WI38 (cell line): ENCODE results near the gene CLIC4.

Experiments
- H3K4me3 ChIP-seq: 2 replicates; pipeline ENCODE4 v1.5.1; 2011; ENCODE audit warnings: low read depth, mild to moderate bottlenecking, control low read depth, low read length
- TF ChIP-seq, protein P1 (sequence below): IDR thresholded peaks from 2 replicates; pipeline ENCODE4 v1.5.1; 2012; ENCODE audit warnings: low read depth, mild to moderate bottlenecking, control low read depth, low read length

CLIC4 gene

DNA sequence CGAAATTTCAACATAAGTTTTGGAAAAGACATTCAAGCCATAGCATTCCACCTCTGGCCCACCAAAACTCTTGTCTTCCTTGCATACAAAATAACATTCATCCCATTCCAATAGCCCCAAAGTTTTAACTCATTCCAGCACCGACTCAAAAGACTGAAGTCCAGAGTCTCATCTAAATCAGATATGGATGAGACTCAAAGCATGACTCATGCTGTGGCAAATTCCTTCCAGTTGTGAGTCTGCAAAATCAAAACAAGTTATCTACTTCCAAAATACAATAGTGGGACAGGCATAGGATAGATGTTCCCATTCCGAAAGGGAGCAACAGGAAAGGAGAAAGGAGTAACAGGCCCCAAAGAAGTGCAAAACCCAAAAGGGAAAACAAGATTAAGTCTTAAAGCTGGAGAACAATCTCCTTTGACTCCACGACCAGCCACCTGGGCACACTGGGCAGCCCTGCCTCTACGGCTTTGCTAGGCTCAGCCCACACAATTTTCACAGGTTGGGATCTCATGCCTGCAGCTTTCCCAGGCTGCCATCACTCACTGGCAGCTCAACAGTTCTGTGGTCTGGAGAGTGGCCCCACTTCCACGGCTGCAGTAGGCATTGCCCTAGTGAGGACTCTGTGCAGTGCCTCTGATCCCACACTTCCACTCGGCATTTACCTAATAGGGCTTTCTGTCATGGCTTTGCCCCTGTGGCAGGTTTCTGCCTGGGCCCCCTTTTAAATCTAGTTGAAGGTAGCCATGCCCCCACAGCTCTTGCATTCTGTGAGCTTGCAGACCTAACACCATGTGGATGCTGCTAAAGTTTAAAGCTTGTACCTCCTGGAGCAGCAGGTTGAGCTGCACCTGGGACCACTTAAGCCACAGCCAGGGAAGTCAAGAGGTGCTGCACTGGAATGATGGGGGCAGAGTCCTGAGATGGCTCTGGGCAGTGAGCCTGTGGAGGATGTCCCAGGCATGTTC lies 133.8 kb downstream of the CLIC4 start:
- TF ChIP-seq, protein P1, sequence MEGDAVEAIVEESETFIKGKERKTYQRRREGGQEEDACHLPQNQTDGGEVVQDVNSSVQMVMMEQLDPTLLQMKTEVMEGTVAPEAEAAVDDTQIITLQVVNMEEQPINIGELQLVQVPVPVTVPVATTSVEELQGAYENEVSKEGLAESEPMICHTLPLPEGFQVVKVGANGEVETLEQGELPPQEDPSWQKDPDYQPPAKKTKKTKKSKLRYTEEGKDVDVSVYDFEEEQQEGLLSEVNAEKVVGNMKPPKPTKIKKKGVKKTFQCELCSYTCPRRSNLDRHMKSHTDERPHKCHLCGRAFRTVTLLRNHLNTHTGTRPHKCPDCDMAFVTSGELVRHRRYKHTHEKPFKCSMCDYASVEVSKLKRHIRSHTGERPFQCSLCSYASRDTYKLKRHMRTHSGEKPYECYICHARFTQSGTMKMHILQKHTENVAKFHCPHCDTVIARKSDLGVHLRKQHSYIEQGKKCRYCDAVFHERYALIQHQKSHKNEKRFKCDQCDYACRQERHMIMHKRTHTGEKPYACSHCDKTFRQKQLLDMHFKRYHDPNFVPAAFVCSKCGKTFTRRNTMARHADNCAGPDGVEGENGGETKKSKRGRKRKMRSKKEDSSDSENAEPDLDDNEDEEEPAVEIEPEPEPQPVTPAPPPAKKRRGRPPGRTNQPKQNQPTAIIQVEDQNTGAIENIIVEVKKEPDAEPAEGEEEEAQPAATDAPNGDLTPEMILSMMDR, result no peak
- H3K4me3 ChIP-seq, result no peak overlapping the region

DNA sequence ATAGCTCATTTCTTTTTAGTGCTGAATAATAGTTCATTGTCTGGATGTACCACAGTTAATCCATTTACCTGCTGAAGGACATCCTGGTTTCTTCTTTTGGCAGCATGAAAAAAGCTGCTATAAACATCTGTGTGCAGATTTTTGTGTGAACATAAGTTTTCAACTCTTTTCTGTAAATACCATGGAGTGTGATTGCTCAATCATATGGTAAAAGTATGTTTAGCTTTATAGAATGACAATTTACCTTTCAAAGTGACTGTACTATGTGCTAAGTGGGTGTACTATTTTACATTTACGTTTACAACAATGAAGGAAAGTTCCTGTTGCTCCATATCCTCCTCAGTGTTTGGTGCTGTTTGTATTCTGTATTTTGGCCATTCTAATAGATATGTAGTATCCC lies 135.8 kb downstream of the CLIC4 start:
- H3K4me3 ChIP-seq, result no peak overlapping the region
- TF ChIP-seq, protein P1, result no peak

DNA sequence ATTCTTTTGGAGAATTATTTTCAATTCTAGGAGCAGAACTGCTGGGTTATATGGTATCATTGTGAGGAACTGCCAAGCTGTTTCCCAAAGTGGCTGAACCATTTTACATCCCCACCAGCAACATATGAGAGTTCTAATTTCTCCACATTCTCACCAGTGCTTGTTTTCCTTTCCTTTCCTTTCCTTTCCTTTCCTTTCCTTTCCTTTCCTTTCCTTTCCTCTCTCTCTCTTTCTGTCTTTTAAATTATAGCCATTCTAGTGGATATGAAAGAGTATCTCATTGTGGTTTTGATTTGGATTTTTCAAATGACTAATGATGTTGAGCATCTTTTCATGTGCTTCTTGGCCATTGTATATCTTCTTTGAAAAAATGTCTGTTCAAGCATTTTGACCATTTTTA lies 139.5 kb downstream of the CLIC4 start:
- TF ChIP-seq, protein P1, result no peak
- H3K4me3 ChIP-seq, result no peak overlapping the region

DNA sequence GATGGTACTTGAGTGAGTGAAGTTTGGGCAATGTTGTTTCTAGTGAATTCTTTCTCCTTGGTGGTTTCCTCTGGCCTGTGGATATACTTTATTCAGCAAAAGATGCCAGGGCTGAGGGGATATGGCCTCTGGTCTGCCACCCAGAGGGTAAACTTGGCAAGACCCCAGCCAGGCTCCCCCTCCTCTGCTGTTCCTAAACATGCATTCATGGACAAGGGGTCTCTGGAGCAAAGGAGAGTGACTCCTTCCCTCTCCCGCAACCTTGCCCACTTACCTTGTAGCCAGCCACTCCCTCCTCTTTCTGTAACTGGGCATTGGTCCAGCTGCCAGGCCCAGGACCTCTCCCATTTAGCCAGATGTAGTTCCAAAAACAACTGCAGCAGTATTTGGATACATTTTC lies 141.0 kb downstream of the CLIC4 start:
- TF ChIP-seq, protein P1, result no peak
- H3K4me3 ChIP-seq, result no peak overlapping the region

DNA sequence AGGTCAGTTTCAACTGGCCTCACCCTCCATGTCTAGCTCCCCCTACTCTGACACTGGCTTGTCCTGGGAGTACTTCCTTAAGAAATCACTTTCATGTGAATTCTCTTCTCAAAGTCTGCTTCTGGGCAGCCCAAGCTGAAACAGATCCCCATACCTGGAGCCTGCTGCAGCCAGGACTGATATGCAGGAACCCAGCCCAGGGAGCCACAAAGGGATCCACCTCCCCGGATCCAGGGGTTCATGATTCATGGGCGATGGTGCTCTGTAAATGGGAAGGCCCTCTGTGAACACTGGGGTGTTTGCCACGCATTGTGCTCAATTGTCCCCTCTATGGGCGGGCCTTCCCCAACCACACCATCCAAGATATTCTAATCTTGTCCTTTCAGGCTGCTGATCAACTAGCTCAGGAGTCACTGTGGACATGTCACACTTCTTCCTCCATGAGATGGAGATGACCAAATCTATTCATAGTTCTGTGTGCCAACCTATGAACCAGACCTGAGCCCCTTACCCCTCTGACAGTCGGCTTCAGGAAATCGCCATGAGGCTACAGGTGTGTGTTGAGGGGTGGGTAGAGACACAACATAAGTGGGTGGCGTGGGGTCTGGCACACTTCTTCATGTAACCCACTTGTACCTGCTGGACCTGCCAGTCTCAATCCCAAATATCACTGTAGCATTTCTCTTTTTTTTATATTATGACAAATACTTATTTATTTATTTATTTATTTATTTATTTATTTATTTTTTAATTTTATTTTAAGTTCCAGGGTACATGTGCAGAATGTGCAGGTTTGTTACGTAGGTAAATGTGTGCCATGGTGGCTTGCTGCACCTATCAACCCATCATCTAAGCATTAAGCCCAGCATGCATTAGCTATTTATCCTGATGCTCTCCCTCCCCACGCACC lies 143.1 kb downstream of the CLIC4 start:
- H3K4me3 ChIP-seq, result no peak overlapping the region
- TF ChIP-seq, protein P1, result no peak

DNA sequence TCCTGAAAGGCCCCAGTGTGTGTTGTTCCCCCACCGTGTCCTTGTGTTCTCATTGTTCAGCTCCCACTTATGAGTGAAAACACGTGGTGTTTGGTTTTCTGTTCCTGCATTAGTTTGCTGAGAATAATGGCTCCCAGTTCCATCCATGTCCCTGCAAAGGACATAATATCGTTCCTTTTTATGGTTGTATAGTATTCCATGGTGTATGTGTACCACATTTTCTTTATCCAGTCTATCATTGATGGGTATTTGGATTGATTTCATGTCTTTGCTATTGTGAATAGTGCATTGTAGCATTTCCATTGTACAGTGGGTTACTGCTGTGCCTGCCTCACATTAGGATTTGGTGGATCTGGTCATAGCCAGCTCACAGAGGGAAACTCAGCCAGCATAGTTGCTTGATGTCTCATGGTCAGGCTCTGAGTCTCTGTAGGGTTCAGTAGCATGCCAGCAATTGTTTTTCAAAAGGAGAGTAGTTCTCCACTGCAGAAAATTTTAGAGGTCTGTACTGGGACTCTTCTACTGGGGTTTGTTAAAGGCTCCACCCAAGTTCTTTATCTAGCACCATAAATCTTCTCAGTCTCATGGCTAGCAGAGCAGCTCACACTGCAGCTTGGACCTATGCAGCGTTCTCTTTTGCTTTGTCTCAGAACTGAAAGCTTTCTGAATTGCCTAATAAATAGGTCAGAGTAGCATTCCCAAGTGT lies 143.9 kb downstream of the CLIC4 start:
- TF ChIP-seq, protein P1, result no peak

More for the DNA sequence above, 143.9 kb downstream of the CLIC4 start:
- H3K4me3 ChIP-seq, result no peak overlapping the region
